ENCODE data around the gene HDAC4. TPM values are rescaled to one million over a fixed set of nuclear protein-coding genes. Genes with fewer than 3 reads are reported as not detected.

HDAC4 gene
- total RNA-seq, 1 experiment from 2014 or later = 40.1 TPM

- DNase-seq (ENCODE audit: low read depth, low spot score) (no peak), ATAC-seq (no peak)
- Histone ChIP-seq H3K9me3 (ENCODE audit: control insufficient read depth, insufficient read depth, low read depth, low read length) (no peaks in the 10 kb centered on the region), H3K36me3 (ENCODE audit: control insufficient read depth, insufficient read depth, low read length) (no peaks in the 10 kb centered on the region), H3K4me1 (ENCODE audit: control insufficient read depth, insufficient read depth, low read length) (no peaks in the 10 kb centered on the region), H3K4me3 (ENCODE audit: low read depth in 2 of 2, low read length in 2 of 2) (no peak overlapping the region), H3K27ac (ENCODE audit: low read length) (no peak overlapping the region), H3K27me3 (ENCODE audit: control insufficient read depth, insufficient read depth, low read length) (no peaks in the 10 kb centered on the region)
- ChIA-PET POLR2A (no interaction called here), CTCF (no interaction called here)
- BruUV-seq (replicated peaks) = no TSS peak
- intact Hi-C loops (cut with micrococcal nuclease; ENCODE audit: unreplicated experiment) (no loop called here), in situ Hi-C loops (cut with HindIII; ENCODE audit: low pct_unique_long_range_greater_than_20kb, low sequenced_read_pairs) (no loop called here)
- TF ChIP-seq, protein P1, sequence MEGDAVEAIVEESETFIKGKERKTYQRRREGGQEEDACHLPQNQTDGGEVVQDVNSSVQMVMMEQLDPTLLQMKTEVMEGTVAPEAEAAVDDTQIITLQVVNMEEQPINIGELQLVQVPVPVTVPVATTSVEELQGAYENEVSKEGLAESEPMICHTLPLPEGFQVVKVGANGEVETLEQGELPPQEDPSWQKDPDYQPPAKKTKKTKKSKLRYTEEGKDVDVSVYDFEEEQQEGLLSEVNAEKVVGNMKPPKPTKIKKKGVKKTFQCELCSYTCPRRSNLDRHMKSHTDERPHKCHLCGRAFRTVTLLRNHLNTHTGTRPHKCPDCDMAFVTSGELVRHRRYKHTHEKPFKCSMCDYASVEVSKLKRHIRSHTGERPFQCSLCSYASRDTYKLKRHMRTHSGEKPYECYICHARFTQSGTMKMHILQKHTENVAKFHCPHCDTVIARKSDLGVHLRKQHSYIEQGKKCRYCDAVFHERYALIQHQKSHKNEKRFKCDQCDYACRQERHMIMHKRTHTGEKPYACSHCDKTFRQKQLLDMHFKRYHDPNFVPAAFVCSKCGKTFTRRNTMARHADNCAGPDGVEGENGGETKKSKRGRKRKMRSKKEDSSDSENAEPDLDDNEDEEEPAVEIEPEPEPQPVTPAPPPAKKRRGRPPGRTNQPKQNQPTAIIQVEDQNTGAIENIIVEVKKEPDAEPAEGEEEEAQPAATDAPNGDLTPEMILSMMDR (IDR thresholded peaks at IDR 0.05) = no peak
- TF ChIP-seq SIN3A (IDR thresholded peaks at IDR 0.05; ENCODE audit: borderline replicate concordance, insufficient read depth, low read depth, low read length) = no peak
- TF ChIP-seq, protein P2, sequence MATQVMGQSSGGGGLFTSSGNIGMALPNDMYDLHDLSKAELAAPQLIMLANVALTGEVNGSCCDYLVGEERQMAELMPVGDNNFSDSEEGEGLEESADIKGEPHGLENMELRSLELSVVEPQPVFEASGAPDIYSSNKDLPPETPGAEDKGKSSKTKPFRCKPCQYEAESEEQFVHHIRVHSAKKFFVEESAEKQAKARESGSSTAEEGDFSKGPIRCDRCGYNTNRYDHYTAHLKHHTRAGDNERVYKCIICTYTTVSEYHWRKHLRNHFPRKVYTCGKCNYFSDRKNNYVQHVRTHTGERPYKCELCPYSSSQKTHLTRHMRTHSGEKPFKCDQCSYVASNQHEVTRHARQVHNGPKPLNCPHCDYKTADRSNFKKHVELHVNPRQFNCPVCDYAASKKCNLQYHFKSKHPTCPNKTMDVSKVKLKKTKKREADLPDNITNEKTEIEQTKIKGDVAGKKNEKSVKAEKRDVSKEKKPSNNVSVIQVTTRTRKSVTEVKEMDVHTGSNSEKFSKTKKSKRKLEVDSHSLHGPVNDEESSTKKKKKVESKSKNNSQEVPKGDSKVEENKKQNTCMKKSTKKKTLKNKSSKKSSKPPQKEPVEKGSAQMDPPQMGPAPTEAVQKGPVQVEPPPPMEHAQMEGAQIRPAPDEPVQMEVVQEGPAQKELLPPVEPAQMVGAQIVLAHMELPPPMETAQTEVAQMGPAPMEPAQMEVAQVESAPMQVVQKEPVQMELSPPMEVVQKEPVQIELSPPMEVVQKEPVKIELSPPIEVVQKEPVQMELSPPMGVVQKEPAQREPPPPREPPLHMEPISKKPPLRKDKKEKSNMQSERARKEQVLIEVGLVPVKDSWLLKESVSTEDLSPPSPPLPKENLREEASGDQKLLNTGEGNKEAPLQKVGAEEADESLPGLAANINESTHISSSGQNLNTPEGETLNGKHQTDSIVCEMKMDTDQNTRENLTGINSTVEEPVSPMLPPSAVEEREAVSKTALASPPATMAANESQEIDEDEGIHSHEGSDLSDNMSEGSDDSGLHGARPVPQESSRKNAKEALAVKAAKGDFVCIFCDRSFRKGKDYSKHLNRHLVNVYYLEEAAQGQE (IDR thresholded peaks at IDR 0.05; ENCODE audit: insufficient read depth in 1 of 2, low read depth in 2 of 2, low read length in 1 of 2) = no peak
- TF ChIP-seq TCF7L2 (IDR thresholded peaks at IDR 0.05; ENCODE audit: low read depth, low read length) = no peak
- TF ChIP-seq POLR2AphosphoS5 (IDR thresholded peaks at IDR 0.05; ENCODE audit: low read depth, low read length) = no peak
Observed at GRCh38 chr2:239286901-239287300, 113.9 kb downstream of the HDAC4 start.

DNA sequence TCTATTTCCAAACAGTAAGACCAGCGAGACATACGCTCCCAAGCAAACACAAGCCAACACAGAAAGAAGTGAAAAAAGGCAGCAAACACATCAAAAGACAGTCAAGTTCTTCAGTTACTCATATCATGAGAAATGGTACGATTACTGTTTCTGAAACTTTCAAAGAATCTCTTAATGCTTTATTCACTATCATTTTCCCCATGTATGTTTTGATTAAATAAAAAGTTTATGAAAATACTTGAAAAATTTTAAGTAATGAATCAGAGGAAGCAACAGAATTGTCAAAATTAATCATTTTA lies 114.9 kb downstream of the HDAC4 start:
- no peaks in the 10 kb centered on the region for H3K4me1 ChIP-seq (ENCODE audit: control insufficient read depth, insufficient read depth, low read length)
- ChIA-PET POLR2A (no interaction called here), CTCF (no interaction called here)
- in situ Hi-C loops (cut with HindIII; ENCODE audit: low pct_unique_long_range_greater_than_20kb, low sequenced_read_pairs) (no loop called here), intact Hi-C loops (cut with micrococcal nuclease; ENCODE audit: unreplicated experiment) (no loop called here)
- BruUV-seq (replicated peaks) = no TSS peak
- no peaks in the 10 kb centered on the region for H3K36me3 ChIP-seq (ENCODE audit: control insufficient read depth, insufficient read depth, low read length)
- no peak overlapping the region for H3K4me3 ChIP-seq (ENCODE audit: low read depth in 2 of 2, low read length in 2 of 2)
- no peaks in the 10 kb centered on the region for H3K27me3 ChIP-seq (ENCODE audit: control insufficient read depth, insufficient read depth, low read length)
- H3K9me3 ChIP-seq (ENCODE audit: control insufficient read depth, insufficient read depth, low read depth, low read length) = no peaks in the 10 kb centered on the region
- no peak for DNase-seq (ENCODE audit: low read depth, low spot score)
- no peak for ATAC-seq
- TF ChIP-seq POLR2AphosphoS5 (IDR thresholded peaks at IDR 0.05; ENCODE audit: low read depth, low read length) (no peak), TCF7L2 (IDR thresholded peaks at IDR 0.05; ENCODE audit: low read depth, low read length) (no peak), SIN3A (IDR thresholded peaks at IDR 0.05; ENCODE audit: borderline replicate concordance, insufficient read depth, low read depth, low read length) (no peak)
- TF ChIP-seq, protein P1 (IDR thresholded peaks at IDR 0.05) = no peak
- TF ChIP-seq, protein P2 (IDR thresholded peaks at IDR 0.05; ENCODE audit: insufficient read depth in 1 of 2, low read depth in 2 of 2, low read length in 1 of 2) = no peak
- no peak overlapping the region for H3K27ac ChIP-seq (ENCODE audit: low read length)
